ENCODE data around the gene IRAK2. TPM values are rescaled to one million over a fixed set of nuclear protein-coding genes. Genes with fewer than 3 reads are reported as not detected.

The IRAK2 gene
- total RNA-seq, 1 donor from 2014 or later: 10.6 TPM

- Histone ChIP-seq H3K4me1 (peaks cover 6% of the 10 kb centered on the region), H3K36me3 (peaks cover 0 to 4% of the 10 kb centered on the region in 2 donors), H3K4me3 (no peak overlapping the region), H3K9me3 (no peaks in the 10 kb centered on the region), H3K27ac (no peak overlapping the region), H3K27me3 (no peaks in the 10 kb centered on the region)
- TF ChIP-seq POLR2AphosphoS5 (IDR thresholded peaks at IDR 0.05; ENCODE audit: insufficient read depth in 1 of 2, low read depth in 1 of 2): no peak
- TF ChIP-seq CTCF (IDR thresholded peaks at IDR 0.05): no peak
- no peak for TF ChIP-seq POLR2A (IDR thresholded peaks at IDR 0.05)
- DNase-seq (ENCODE audit: extremely low spot score in 2 of 2): no peak
- intact Hi-C loops (cut with DNase I): loop anchor here (10.0 kb wide), 1 partner anchor 64 kb away; the partner anchor contains the start of gene IRAK2
Observed at GRCh38 chr3:10228248-10228950, 63.7 kb downstream of the IRAK2 start.

GRCh38 chr3:10229576-10229975 is 64.9 kb downstream of the IRAK2 start:
- intact Hi-C loops (cut with DNase I): loop anchor here (10.0 kb wide), 1 partner anchor 65 kb away; the partner anchor contains the start of gene IRAK2
- Histone ChIP-seq H3K27me3 (no peaks in the 10 kb centered on the region), H3K4me1 (peaks cover 6% of the 10 kb centered on the region), H3K4me3 (no peak overlapping the region), H3K9me3 (no peaks in the 10 kb centered on the region), H3K27ac (no peak overlapping the region), H3K36me3 (peaks cover 0 to 4% of the 10 kb centered on the region in 2 donors)
- TF ChIP-seq POLR2AphosphoS5 (IDR thresholded peaks at IDR 0.05; ENCODE audit: insufficient read depth in 1 of 2, low read depth in 1 of 2): no peak
- TF ChIP-seq POLR2A (IDR thresholded peaks at IDR 0.05): no peak
- TF ChIP-seq CTCF (IDR thresholded peaks at IDR 0.05): no peak
- no peak for DNase-seq (ENCODE audit: extremely low spot score in 2 of 2)

DNA sequence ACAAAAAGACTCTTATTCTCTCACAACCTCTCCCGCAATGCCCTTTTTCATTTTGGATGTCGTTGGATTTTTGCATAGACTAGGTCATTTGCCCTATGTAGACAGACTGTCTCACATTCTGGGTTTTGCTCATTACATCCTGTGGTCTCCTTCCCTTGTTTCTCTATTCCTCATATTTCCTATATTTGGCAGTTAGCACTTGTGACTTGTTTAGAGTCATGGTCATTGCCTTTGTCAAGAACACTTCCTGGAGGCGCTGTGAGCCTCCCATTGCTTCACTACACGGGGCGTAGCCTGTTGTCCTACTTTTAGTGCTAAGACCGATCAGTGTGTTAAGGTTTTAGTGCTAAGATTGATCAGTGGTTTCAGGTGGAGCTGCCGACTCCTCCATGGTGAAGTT is 67.4 kb downstream of the IRAK2 start:
- intact Hi-C loops (cut with DNase I): no loop called here
- TF ChIP-seq POLR2AphosphoS5 (IDR thresholded peaks at IDR 0.05; ENCODE audit: insufficient read depth in 1 of 2, low read depth in 1 of 2) (no peak), CTCF (IDR thresholded peaks at IDR 0.05) (no peak), POLR2A (IDR thresholded peaks at IDR 0.05) (no peak)
- H3K27me3 ChIP-seq: no peaks in the 10 kb centered on the region
- no peak for DNase-seq (ENCODE audit: extremely low spot score in 2 of 2)
- H3K4me1 ChIP-seq: no peaks in the 10 kb centered on the region
- no peak overlapping the region for H3K4me3 ChIP-seq
- H3K36me3 ChIP-seq: peaks cover 0 to 7% of the 10 kb centered on the region in 2 donors
- H3K9me3 ChIP-seq: no peaks in the 10 kb centered on the region
- no peak overlapping the region for H3K27ac ChIP-seq

DNA sequence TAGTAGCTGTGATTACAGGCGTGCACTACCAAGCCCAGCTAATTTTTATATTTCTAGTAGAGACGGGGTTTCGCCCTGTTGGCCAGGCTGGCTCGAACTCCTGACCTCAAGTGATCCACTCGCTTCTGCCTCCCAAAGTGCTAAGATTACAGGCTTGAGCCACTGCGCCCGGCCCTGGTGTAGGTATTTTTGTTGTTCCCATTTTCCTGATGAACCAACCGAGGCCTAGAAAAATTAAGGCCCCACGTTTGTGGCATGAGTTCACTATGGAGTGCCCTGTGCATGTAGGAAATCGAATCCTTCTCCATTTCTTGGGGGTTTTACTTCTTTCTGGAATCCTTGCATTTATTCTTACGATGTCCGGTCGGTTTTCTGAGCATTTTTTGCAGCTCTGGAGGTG is 69.3 kb downstream of the IRAK2 start:
- H3K36me3 ChIP-seq: peaks cover 0 to 10% of the 10 kb centered on the region in 2 donors
- intact Hi-C loops (cut with DNase I): no loop called here
- no peaks in the 10 kb centered on the region for H3K4me1 ChIP-seq
- no peak overlapping the region for H3K27ac ChIP-seq
- no peaks in the 10 kb centered on the region for H3K9me3 ChIP-seq
- TF ChIP-seq POLR2AphosphoS5 (IDR thresholded peaks at IDR 0.05; ENCODE audit: insufficient read depth in 1 of 2, low read depth in 1 of 2): no peak
- TF ChIP-seq POLR2A (IDR thresholded peaks at IDR 0.05): no peak
- TF ChIP-seq CTCF (IDR thresholded peaks at IDR 0.05): no peak
- H3K27me3 ChIP-seq: no peaks in the 10 kb centered on the region
- no peak overlapping the region for H3K4me3 ChIP-seq
- no peak for DNase-seq (ENCODE audit: extremely low spot score in 2 of 2)

- TF ChIP-seq POLR2A (IDR thresholded peaks at IDR 0.05): no peak
- no peak for TF ChIP-seq CTCF (IDR thresholded peaks at IDR 0.05)
- TF ChIP-seq POLR2AphosphoS5 (IDR thresholded peaks at IDR 0.05; ENCODE audit: insufficient read depth in 1 of 2, low read depth in 1 of 2): no peak
- Histone ChIP-seq H3K4me1 (no peaks in the 10 kb centered on the region), H3K9me3 (no peaks in the 10 kb centered on the region), H3K27ac (no peak overlapping the region), H3K4me3 (no peak overlapping the region), H3K36me3 (peaks cover 0 to 16% of the 10 kb centered on the region in 2 donors), H3K27me3 (no peaks in the 10 kb centered on the region)
- intact Hi-C loops (cut with DNase I): no loop called here
- no peak for DNase-seq (ENCODE audit: extremely low spot score in 2 of 2)
Observed at GRCh38 chr3:10234526-10235230, 70.0 kb downstream of the IRAK2 start.
